Erythroblast (primary cell): ENCODE data around the gene STRA8.

ENCODE experiments used
- GATA1 ChIP-seq: IDR thresholded peaks from 2 replicates; pipeline ENCODE4 v1.6.1; 2011; ENCODE audit warnings: low read depth, mild to moderate bottlenecking, control low read depth, low read length, moderate library complexity
- POLR2A ChIP-seq: IDR thresholded peaks from 2 replicates; pipeline ENCODE4 v1.6.1; 2011; ENCODE audit warnings: mild to moderate bottlenecking, low read length

DNA sequence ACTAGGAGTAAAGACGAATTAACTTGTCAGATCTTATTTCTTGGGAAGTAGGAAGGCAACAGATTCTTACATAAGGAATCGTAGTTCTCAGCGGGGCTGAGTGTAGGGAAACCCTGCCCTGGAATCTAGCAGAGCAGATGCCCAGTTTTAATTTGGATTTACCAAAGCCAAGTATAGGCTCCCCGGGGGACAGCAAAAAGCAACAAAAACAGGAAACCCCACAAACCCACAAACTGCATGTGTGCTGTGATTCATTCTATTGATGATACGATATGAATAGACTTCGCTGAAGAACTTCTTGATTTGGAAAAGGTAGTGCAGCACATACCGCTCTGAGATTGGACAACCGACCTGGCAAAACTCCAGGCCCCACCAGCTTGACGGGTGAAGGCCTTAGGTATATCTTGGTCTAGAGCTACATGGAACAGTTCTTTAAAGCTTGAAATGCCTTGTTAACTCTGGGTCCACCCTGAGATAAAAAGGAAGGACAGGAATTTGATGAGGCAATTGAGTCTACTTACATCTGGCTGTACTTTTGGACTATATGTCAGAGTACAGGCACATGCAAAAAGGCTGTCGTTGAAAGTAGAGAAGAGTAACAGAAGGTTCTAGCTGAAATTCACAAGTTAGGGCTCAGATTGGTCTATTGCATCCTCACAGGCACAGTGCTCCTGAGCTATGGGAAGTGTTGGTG lies 49.1 kb downstream of the STRA8 start:
- TF ChIP-seq POLR2A = no peak
- no peak for TF ChIP-seq GATA1
